ENCODE data around the gene ZNF628. TPM values are rescaled to one million over a fixed set of nuclear protein-coding genes. Genes with fewer than 3 reads are reported as not detected.

ZNF628 gene
- polyA plus RNA-seq, 1 experiment: 0.48 TPM

DNA sequence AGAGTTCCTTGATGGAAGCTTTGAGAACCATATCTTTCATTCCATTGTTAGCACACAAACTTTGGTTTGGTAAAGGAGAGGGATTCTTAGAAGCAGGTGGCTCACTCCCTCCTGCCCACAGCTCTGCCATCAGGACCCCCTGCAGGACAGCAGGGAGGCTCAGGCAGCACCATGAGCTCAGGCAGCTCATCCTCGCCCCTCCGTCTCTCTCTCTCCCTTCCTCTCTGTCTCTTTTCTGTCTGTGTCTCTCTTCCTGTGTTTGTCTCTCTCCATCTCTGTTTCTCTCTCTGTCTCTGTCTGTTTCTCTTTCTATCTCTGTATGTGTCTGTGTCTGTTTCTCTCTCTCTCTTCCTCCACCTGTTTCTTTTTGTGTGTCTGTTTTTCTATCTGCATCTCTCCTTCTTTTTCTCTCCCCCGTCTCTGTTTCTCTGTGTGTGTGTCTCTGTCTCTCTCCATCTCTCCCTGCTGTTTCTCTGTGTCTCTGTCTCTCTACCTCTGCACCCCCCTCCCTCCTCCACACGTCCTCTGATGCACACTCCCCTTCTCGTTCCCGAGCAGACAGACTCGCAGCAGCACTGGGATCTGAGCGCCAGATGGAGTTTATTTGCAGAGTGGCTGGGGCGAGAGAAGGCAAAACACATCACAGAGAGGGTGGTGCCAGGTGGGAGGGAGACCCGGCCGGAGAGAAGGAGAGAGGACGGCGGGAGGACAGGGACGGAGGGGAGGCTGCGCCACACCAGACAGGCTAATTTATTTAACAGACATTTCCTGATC lies 51.8 kb downstream of the ZNF628 start:
- Histone ChIP-seq H3K4me3 (ENCODE audit: low read depth, low read length) (no peak overlapping the region), H3K27me3 (ENCODE audit: control insufficient read depth, insufficient read depth, low read length) (no peaks in the 10 kb centered on the region), H3K36me3 (ENCODE audit: control insufficient read depth, insufficient read depth, low read length) (no peaks in the 10 kb centered on the region)
- TF ChIP-seq, protein P1, sequence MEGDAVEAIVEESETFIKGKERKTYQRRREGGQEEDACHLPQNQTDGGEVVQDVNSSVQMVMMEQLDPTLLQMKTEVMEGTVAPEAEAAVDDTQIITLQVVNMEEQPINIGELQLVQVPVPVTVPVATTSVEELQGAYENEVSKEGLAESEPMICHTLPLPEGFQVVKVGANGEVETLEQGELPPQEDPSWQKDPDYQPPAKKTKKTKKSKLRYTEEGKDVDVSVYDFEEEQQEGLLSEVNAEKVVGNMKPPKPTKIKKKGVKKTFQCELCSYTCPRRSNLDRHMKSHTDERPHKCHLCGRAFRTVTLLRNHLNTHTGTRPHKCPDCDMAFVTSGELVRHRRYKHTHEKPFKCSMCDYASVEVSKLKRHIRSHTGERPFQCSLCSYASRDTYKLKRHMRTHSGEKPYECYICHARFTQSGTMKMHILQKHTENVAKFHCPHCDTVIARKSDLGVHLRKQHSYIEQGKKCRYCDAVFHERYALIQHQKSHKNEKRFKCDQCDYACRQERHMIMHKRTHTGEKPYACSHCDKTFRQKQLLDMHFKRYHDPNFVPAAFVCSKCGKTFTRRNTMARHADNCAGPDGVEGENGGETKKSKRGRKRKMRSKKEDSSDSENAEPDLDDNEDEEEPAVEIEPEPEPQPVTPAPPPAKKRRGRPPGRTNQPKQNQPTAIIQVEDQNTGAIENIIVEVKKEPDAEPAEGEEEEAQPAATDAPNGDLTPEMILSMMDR (IDR thresholded peaks at IDR 0.05; ENCODE audit: insufficient read depth, low read depth, low read length): 0 out of 2 replicates have a peak, but pooled peaks have one; percentile 19
- ChIA-PET POLR2A (no interaction called here), CTCF (interaction anchor here (1.4 kb wide), 1 partner anchor 9 kb away, joined by 4 read pairs; the partner anchor contains the start of gene SBK2)
- DNase-seq (ENCODE audit: low read depth): no peak

DNA sequence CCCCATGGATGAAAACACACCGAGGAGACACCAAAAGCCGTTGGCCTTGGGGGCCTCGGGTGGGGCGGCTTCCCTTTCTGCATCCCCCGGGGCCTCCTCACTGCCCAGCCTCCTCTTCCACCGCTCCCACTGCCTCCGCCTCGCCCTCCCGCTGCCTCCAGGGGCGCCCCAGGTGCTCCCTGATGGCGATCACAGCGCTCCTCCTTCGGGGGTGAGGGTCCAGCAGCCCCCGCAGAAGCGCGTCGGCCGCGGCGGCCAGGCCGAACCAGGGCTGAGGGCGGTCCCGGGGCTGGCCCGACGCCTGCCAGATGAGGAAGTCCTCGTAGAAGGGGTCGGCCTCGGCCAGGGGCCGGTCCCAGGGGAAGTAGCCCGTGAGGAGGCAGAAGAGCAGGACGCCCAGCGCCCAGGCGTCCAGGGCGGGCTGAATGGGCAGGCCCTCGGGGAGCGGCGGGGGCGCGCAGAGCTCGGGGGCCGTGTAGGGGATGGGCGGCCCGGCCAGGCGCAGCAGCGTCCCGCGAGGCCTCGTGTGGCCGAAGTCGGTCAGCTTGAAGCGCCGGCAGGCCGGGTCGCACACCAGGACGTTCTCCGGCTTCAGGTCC lies 53.3 kb downstream of the ZNF628 start:
- DNase-seq (ENCODE audit: low read depth): no peak
- TF ChIP-seq, protein P1 (IDR thresholded peaks at IDR 0.05; ENCODE audit: insufficient read depth, low read depth, low read length): no peak
- H3K4me3 ChIP-seq (ENCODE audit: low read depth, low read length): no peak overlapping the region
- CTCF ChIA-PET: interaction anchor here (1.0 kb wide), 1 partner anchor 76 kb away, joined by 4 read pairs; the partner anchor contains the start of gene ZNF865
- no peaks in the 10 kb centered on the region for H3K27me3 ChIP-seq (ENCODE audit: control insufficient read depth, insufficient read depth, low read length)
- POLR2A ChIA-PET: no interaction called here
- H3K36me3 ChIP-seq (ENCODE audit: control insufficient read depth, insufficient read depth, low read length): no peaks in the 10 kb centered on the region

DNA sequence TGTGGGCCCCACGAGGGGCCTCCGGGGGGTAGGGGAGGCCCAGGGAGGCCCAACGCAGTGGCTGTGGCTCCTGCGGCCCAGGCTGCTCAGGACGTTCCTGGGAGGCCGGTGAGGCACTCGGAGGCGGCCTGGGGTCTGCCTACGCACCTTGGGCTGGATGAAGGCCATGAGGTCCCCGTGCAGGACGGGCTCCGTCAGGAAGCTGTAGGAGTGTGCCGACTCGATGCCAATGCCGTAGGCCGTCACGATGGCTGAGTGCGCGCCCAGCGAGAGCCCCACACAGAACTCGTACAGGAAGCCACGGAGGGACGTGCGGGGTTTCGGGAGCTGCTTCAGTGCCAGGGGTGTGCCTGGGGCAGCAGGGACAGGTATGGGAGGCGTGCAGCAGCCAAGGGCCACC lies 54.6 kb downstream of the ZNF628 start:
- TF ChIP-seq, protein P1 (IDR thresholded peaks at IDR 0.05; ENCODE audit: insufficient read depth, low read depth, low read length): no peak
- no peaks in the 10 kb centered on the region for H3K27me3 ChIP-seq (ENCODE audit: control insufficient read depth, insufficient read depth, low read length)
- H3K4me3 ChIP-seq (ENCODE audit: low read depth, low read length): no peak overlapping the region
- no peak for DNase-seq (ENCODE audit: low read depth)
- POLR2A ChIA-PET: no interaction called here
- CTCF ChIA-PET: no interaction called here
- H3K36me3 ChIP-seq (ENCODE audit: control insufficient read depth, insufficient read depth, low read length): no peaks in the 10 kb centered on the region

Other genes with a start within 250 kb of the ZNF628 start
- gene TMEM86B, start 247.9 kb upstream of the ZNF628 start, polyA plus RNA-seq (2011; rRNA removed): 0.56 and 1.5 TPM in 2 replicates
- gene PPP6R1, start 217.6 kb upstream of the ZNF628 start, polyA plus RNA-seq (2011; rRNA removed): 25.9 and 42.5 TPM in 2 replicates
- 24.4 and 43.8 TPM in 2 replicates for gene HSPBP1, start 196.5 kb upstream of the ZNF628 start, polyA plus RNA-seq (2011; rRNA removed)
- 10.6 and 12.8 TPM in 2 replicates for gene BRSK1, start 192.6 kb upstream of the ZNF628 start, polyA plus RNA-seq (2011; rRNA removed)
- gene TMEM150B, start 151.3 kb upstream of the ZNF628 start, polyA plus RNA-seq (2011; rRNA removed): not detected in 2 replicates
- gene KMT5C, start 136.7 kb upstream of the ZNF628 start, polyA plus RNA-seq (2011; rRNA removed): 3.7 and 6.4 TPM in 2 replicates
- gene COX6B2, start 121.9 kb upstream of the ZNF628 start, polyA plus RNA-seq (2011; rRNA removed): 0.12 and 0.58 TPM in 2 replicates
- gene GARIN5B, start 113.4 kb upstream of the ZNF628 start, polyA plus RNA-seq (2011; rRNA removed): 0.02 TPM in 1 of 2 replicates, not detected in the other
- 11.9 and 16.4 TPM in 2 replicates for gene IL11, start 106.2 kb upstream of the ZNF628 start, polyA plus RNA-seq (2011; rRNA removed)
- gene TMEM190, start 99.8 kb upstream of the ZNF628 start, polyA plus RNA-seq (2011; rRNA removed): 0.93 and 1.3 TPM in 2 replicates
- 0.10 and 0.15 TPM in 2 replicates for gene TMEM238, start 92.3 kb upstream of the ZNF628 start, polyA plus RNA-seq (2011; rRNA removed)
- 485 and 838 TPM in 2 replicates for gene RPL28, start 90.7 kb upstream of the ZNF628 start, polyA plus RNA-seq (2011; rRNA removed)
- 47.7 and 79.4 TPM in 2 replicates for gene UBE2S, start 68.8 kb upstream of the ZNF628 start, polyA plus RNA-seq (2011; rRNA removed)
- not detected in 2 replicates for gene SHISA7, start 33.3 kb upstream of the ZNF628 start, polyA plus RNA-seq (2011; rRNA removed)
- 93.8 and 123 TPM in 2 replicates for gene ISOC2, start 15.0 kb upstream of the ZNF628 start, polyA plus RNA-seq (2011; rRNA removed)
- gene C19orf85, start 11.9 kb upstream of the ZNF628 start, polyA plus RNA-seq (2011; rRNA removed): not detected in 2 replicates
- gene NAT14, start 8.6 kb downstream of the ZNF628 start, polyA plus RNA-seq (2011; rRNA removed): 20.4 and 34.8 TPM in 2 replicates
- 5.5 and 8.2 TPM in 2 replicates for gene SSC5D, start 11.8 kb downstream of the ZNF628 start, polyA plus RNA-seq (2011; rRNA removed)
- gene SBK2, start 60.5 kb downstream of the ZNF628 start, polyA plus RNA-seq (2011; rRNA removed): 0.07 TPM in 1 of 2 replicates, not detected in the other
- gene SBK3, start 68.9 kb downstream of the ZNF628 start, polyA plus RNA-seq (2011; rRNA removed): 0.06 and 0.11 TPM in 2 replicates
- 2.6 and 3.8 TPM in 2 replicates for gene ZNF579, start 104.2 kb downstream of the ZNF628 start, polyA plus RNA-seq (2011; rRNA removed)
- gene FIZ1, start 122.9 kb downstream of the ZNF628 start, polyA plus RNA-seq (2011; rRNA removed): 3.7 and 4.0 TPM in 2 replicates
- gene ZNF524, start 123.7 kb downstream of the ZNF628 start, polyA plus RNA-seq (2011; rRNA removed): 7.8 TPM in 2 replicates
- gene ZNF865, start 129.0 kb downstream of the ZNF628 start, polyA plus RNA-seq (2011; rRNA removed): 1.2 and 1.4 TPM in 2 replicates
- 2.9 and 4.5 TPM in 2 replicates for gene ZNF784, start 147.9 kb downstream of the ZNF628 start, polyA plus RNA-seq (2011; rRNA removed)
- 10.3 and 12.2 TPM in 2 replicates for gene ZNF580, start 164.4 kb downstream of the ZNF628 start, polyA plus RNA-seq (2011; rRNA removed)
- gene ZNF581, start 167.0 kb downstream of the ZNF628 start, polyA plus RNA-seq (2011; rRNA removed): 22.1 and 31.3 TPM in 2 replicates
- gene CCDC106, start 171.6 kb downstream of the ZNF628 start, polyA plus RNA-seq (2011; rRNA removed): 5.5 and 8.9 TPM in 2 replicates
- gene U2AF2, start 178.4 kb downstream of the ZNF628 start, polyA plus RNA-seq (2011; rRNA removed): 152 and 170 TPM in 2 replicates
- 31.4 and 60.8 TPM in 2 replicates for gene EPN1, start 198.6 kb downstream of the ZNF628 start, polyA plus RNA-seq (2011; rRNA removed)